ENCODE results near the gene CRYL1. TPM values are rescaled to one million over a fixed set of nuclear protein-coding genes. Genes with fewer than 3 reads are reported as not detected.

The CRYL1 gene
- total and polyA plus RNA-seq, 2 of the 8 experiments (the other 6 are each of a cell fraction or from before 2014, with no cell fraction given), result 1.9 to 6.4 TPM

- no peak overlapping the region for H2BK120ac ChIP-seq (replicated peaks; ENCODE audit: low read depth, low read length)
- no peak overlapping the region for H4K8ac ChIP-seq (ENCODE audit: extremely low read depth, insufficient read depth, low read length)
- no peaks in the 10 kb centered on the region for H3K36me3 ChIP-seq (ENCODE audit: control insufficient read depth in 2 of 4, insufficient read depth in 4 of 4, low read length in 3 of 4)
- H2BK15ac ChIP-seq (ENCODE audit: low read length), result no peak overlapping the region
- H4K91ac ChIP-seq (replicated peaks; ENCODE audit: insufficient read length, low read length), result no peak overlapping the region
- no peak overlapping the region for H2BK5ac ChIP-seq (ENCODE audit: low read depth, low read length)
- H3K27me3 ChIP-seq (replicated peaks in 1 of 4; ENCODE audit: control insufficient read depth in 3 of 4, extremely low read depth in 1 of 4, insufficient read depth in 3 of 4, low read length in 3 of 4), result no peaks in the 10 kb centered on the region
- H3K14ac ChIP-seq (ENCODE audit: insufficient read length), result no peak overlapping the region
- no peak overlapping the region for H2AK5ac ChIP-seq (ENCODE audit: low read depth, low read length)
- H3K23me2 ChIP-seq (ENCODE audit: low read depth, low read length), result no peaks in the 10 kb centered on the region
- H3K4me3 ChIP-seq (ENCODE audit: extremely low read depth in 1 of 4, insufficient read depth in 2 of 4, low read depth in 3 of 4, low read length in 4 of 4), result no peak overlapping the region
- no peak overlapping the region for H4K5ac ChIP-seq (ENCODE audit: insufficient read length, low read depth, low read length)
- H3K4me2 ChIP-seq (ENCODE audit: insufficient read depth in 1 of 2, low read depth in 2 of 2, low read length in 2 of 2), result no peak overlapping the region
- DNase-seq (ENCODE audit: low read depth in 1 of 2, low spot score in 2 of 2), result no peak
- TF ChIP-seq EGR1 (IDR thresholded peaks at IDR 0.05; ENCODE audit: borderline replicate concordance, low read depth, low read length), result no peak
- no peak for TF ChIP-seq CREB1 (IDR thresholded peaks at IDR 0.05)
- no peak for TF ChIP-seq SIN3A (conservative IDR thresholded peaks at IDR 0.05 in 1 of 2, IDR thresholded peaks at IDR 0.05 in 1 of 2; ENCODE audit: low read depth in 1 of 2, low read length in 2 of 2)
- no peak for TF ChIP-seq RFX5 (IDR thresholded peaks at IDR 0.05; ENCODE audit: borderline replicate concordance, low read depth, low read length)
- no peak overlapping the region for H3K9ac ChIP-seq (replicated peaks in 1 of 4; ENCODE audit: extremely low read depth in 1 of 4, low read depth in 3 of 4, low read length in 3 of 4)
- H2AFZ ChIP-seq (ENCODE audit: low read length), result no peak overlapping the region
- ChIA-PET CTCF (ENCODE audit: partially characterized antibody) (no interaction called here), POLR2A (ENCODE audit: partially characterized antibody) (no interaction called here)
- no peak overlapping the region for H2BK12ac ChIP-seq (ENCODE audit: low read depth, low read length)
- H3K56ac ChIP-seq (replicated peaks; ENCODE audit: insufficient read length, low read depth, low read length), result no peak overlapping the region
- no peaks in the 10 kb centered on the region for H3K4me1 ChIP-seq (replicated peaks in 1 of 4; ENCODE audit: control insufficient read depth in 3 of 4, insufficient read depth in 4 of 4, low read length in 3 of 4)
- H3K4ac ChIP-seq (replicated peaks; ENCODE audit: insufficient read length, low read depth, low read length), result no peak overlapping the region
- 82% methylated on average over 3 of the region's 3 CpGs; no CpG with 5 or more reads in 1 of the 2 experiments for WGBS, 2 experiments (ENCODE audit: extremely low coverage in 1 of 2, insufficient coverage in 1 of 2, insufficient read length in 1 of 2, insufficient replicate concordance in 2 of 2, low coverage in 1 of 2, low lambda C conversion rate in 2 of 2, missing lambda C conversion rate in 1 of 2)
- no peaks in the 10 kb centered on the region for H3K79me2 ChIP-seq (ENCODE audit: control insufficient read depth in 1 of 2, insufficient read depth in 2 of 2, low read length in 2 of 2)
- no peak overlapping the region for H2BK20ac ChIP-seq (ENCODE audit: low read length)
- no peaks in the 10 kb centered on the region for H3K79me1 ChIP-seq (ENCODE audit: low read depth, low read length)
- no peaks in the 10 kb centered on the region for H3K9me3 ChIP-seq (ENCODE audit: insufficient read depth in 2 of 2, low read depth in 1 of 2, low read length in 1 of 2)
- no peak for FAIRE-seq
- H3K23ac ChIP-seq (ENCODE audit: insufficient read length), result no peak overlapping the region
- H3K27ac ChIP-seq (ENCODE audit: low read depth, low read length), result no peak overlapping the region
- no peaks in the 10 kb centered on the region for H4K20me1 ChIP-seq (replicated peaks in 1 of 2; ENCODE audit: control insufficient read depth in 1 of 2, insufficient read depth in 2 of 2, low read length in 2 of 2)
- H3K18ac ChIP-seq (ENCODE audit: extremely low read depth, low read length), result no peak overlapping the region
Measured at GRCh38 chr13:20381401-20381800, 144.3 kb downstream of the CRYL1 start.
